GM21737 (cell line): Measurements from ENCODE around the gene NOTCH1.

Experiments
- ATAC-seq: cut with Tn5 transposase; IDR thresholded peaks from one replicate; pipeline ENCODE4 v1.9.1; 2021; ENCODE audit warnings: mild to moderate bottlenecking, moderate library complexity; ENCODE audit not compliant: unreplicated experiment

The NOTCH1 gene

GRCh38 chr9:136545965-136546696 is at the start of gene NOTCH1:
Gene NOTCH1 (minus strand): TSS chr9:136546048. CDS start chr9:136545786, 262 bp downstream.
- peak; percentile 49 for ATAC-seq

- no peak for ATAC-seq
These were observed 48.6 kb upstream of the NOTCH1 start for GRCh38 chr9:136594492-136594891.

- ATAC-seq = no peak
These were observed 47.7 kb upstream of the NOTCH1 start for GRCh38 chr9:136593581-136593980.

GRCh38 chr9:136592666-136593065 is 46.8 kb upstream of the NOTCH1 start:
- no peak for ATAC-seq

- no peak for ATAC-seq
These were observed 45.2 kb upstream of the NOTCH1 start for GRCh38 chr9:136590821-136591752.

- no peak for ATAC-seq
These were observed 44.2 kb upstream of the NOTCH1 start for GRCh38 chr9:136589766-136590763.

- no peak for ATAC-seq
These were observed 43.0 kb upstream of the NOTCH1 start for GRCh38 chr9:136588663-136589464.

GRCh38 chr9:136587944-136588662 is 42.3 kb upstream of the NOTCH1 start:
- ATAC-seq = no peak

GRCh38 chr9:136587145-136587943 is 41.5 kb upstream of the NOTCH1 start:
- no peak for ATAC-seq

- ATAC-seq = no peak
These were observed 40.6 kb upstream of the NOTCH1 start for GRCh38 chr9:136586391-136586953.

GRCh38 chr9:136585531-136586120 is 39.8 kb upstream of the NOTCH1 start:
- ATAC-seq = no peak

GRCh38 chr9:136584934-136585333 is 39.1 kb upstream of the NOTCH1 start:
- ATAC-seq = no peak

- ATAC-seq = no peak
These were observed 38.6 kb upstream of the NOTCH1 start for GRCh38 chr9:136584401-136584932.

GRCh38 chr9:136582977-136583735 is 37.3 kb upstream of the NOTCH1 start:
- no peak for ATAC-seq

- no peak for ATAC-seq
These were observed 36.0 kb upstream of the NOTCH1 start for GRCh38 chr9:136581614-136582447.
